HEK293 (cell line): ENCODE measurements around the gene ST6GALNAC1.
A peak's percentile ranks its signal among the peaks of the same experiment; 100 is the strongest.
"Not testable (repeated sequence)": the region's sequence is repeated elsewhere in the genome, so short reads cannot be mapped to it uniquely, and the experiment has no call there.

ENCODE experiments used
- CTCF ChIA-PET: fragments of 350-600 bp; formaldehyde crosslinking; extraction: SDS; loops from one replicate; lab custom pipeline; 2021; ENCODE audit warnings: antibody characterized with exemption; lab: Yijun Ruan, JAX
- POLR2A ChIA-PET: fragments of 300-600 bp; formaldehyde crosslinking; extraction: SDS; loops from one replicate; lab custom pipeline; 2020; ENCODE audit warnings: antibody characterized with exemption, inconsistent platforms; lab: Yijun Ruan, JAX
- H3K27ac ChIP-seq: fragments of 200-500 bp; sonication (Bioruptor generic); 2 replicates; pipeline ENCODE4 v1.5.1; 2014; ENCODE audit warnings: low read depth, low read length, control low read depth, inconsistent platforms; ENCODE audit errors: extremely low read depth
- H3K36me3 ChIP-seq, 2 experiments: fragments of 200-500 bp in 1 of 2; sonication (Bioruptor generic) in 1 of 2; 1 replicate in 1 of 2; 2 replicates in 1 of 2; pipeline ENCODE4 v1.5.1; 2014 to 2017; ENCODE audit warnings: inconsistent platforms in 2 of 2, low read length in 2 of 2; ENCODE audit not compliant: control insufficient read depth in 2 of 2, insufficient read depth in 1 of 2
- H3K4me1 ChIP-seq: fragments of 200-500 bp; sonication (Bioruptor generic); 2 replicates; pipeline ENCODE4 v1.5.1; 2014; ENCODE audit warnings: mild to moderate bottlenecking, low read length, inconsistent platforms; ENCODE audit not compliant: control insufficient read depth, insufficient read depth
- H3K4me3 ChIP-seq: 2 replicates; pipeline ENCODE4 v1.5.1; 2011; ENCODE audit warnings: low read depth, mild to moderate bottlenecking, control low read depth, low read length, moderate library complexity
- H3K9me3 ChIP-seq: fragments of 200-500 bp; sonication (Bioruptor generic); 2 replicates; pipeline ENCODE4 v1.5.1; 2014; ENCODE audit warnings: low read depth, low read length, inconsistent platforms; ENCODE audit not compliant: control insufficient read depth, insufficient read depth
- HOXA7 ChIP-seq: sonication (generic); formaldehyde crosslinking; IDR thresholded peaks from 2 replicates; pipeline ENCODE4 v1.8.1; 2022; ENCODE audit warnings: missing genetic modification reagents, borderline replicate concordance
- KLF1 ChIP-seq: fragments of 450-650 bp; formaldehyde crosslinking; IDR thresholded peaks from 2 replicates; pipeline ENCODE4 v1.5.1; 2016; ENCODE audit warnings: missing biosample characterization, missing genetic modification characterization
- OSR2 ChIP-seq: fragments of 450-650 bp; formaldehyde crosslinking; IDR thresholded peaks from 2 replicates; pipeline ENCODE4 v1.5.1; 2016; ENCODE audit warnings: missing biosample characterization, missing genetic modification characterization
- SETDB1 ChIP-seq: IDR thresholded peaks from one replicate; pipeline ENCODE4 v1.6.1; 2017; ENCODE audit warnings: mild to moderate bottlenecking, low read length, moderate library complexity, mixed read lengths; ENCODE audit not compliant: insufficient read length
- TCF7L2 ChIP-seq: IDR thresholded peaks from 2 replicates; pipeline ENCODE4 v1.6.1; 2011; ENCODE audit warnings: low read depth, mild to moderate bottlenecking, inconsistent platforms, low read length, moderate library complexity, borderline replicate concordance
- ZBTB10 ChIP-seq: fragments of 450-650 bp; formaldehyde crosslinking; IDR thresholded peaks from 2 replicates; pipeline ENCODE4 v1.5.1; 2016; ENCODE audit warnings: missing biosample characterization, missing genetic modification characterization
- ZBTB17 ChIP-seq: fragments of 450-650 bp; formaldehyde crosslinking; IDR thresholded peaks from 2 replicates; pipeline ENCODE4 v1.5.1; 2016; ENCODE audit warnings: missing biosample characterization, missing genetic modification characterization
- ZNF140 ChIP-seq: fragments of 450-650 bp; formaldehyde crosslinking; IDR thresholded peaks from 2 replicates; pipeline ENCODE4 v1.5.1; 2016; ENCODE audit warnings: missing biosample characterization, missing genetic modification characterization
- ZNF24 ChIP-seq: fragments of 450-650 bp; formaldehyde crosslinking; IDR thresholded peaks from 2 replicates; pipeline ENCODE4 v1.5.1; 2016; ENCODE audit warnings: missing biosample characterization, missing genetic modification characterization
- ZNF302 ChIP-seq: fragments of 450-650 bp; formaldehyde crosslinking; IDR thresholded peaks from 2 replicates; pipeline ENCODE4 v1.5.1; 2016; ENCODE audit warnings: missing biosample characterization, missing genetic modification characterization, low read depth
- ZNF354C ChIP-seq: fragments of 450-650 bp; formaldehyde crosslinking; IDR thresholded peaks from 2 replicates; pipeline ENCODE4 v1.5.1; 2016; ENCODE audit warnings: missing biosample characterization, missing genetic modification characterization, low read depth, borderline replicate concordance
- ZNF544 ChIP-seq: fragments of 450-650 bp; formaldehyde crosslinking; IDR thresholded peaks from 2 replicates; pipeline ENCODE4 v1.5.0; 2017; ENCODE audit warnings: missing biosample characterization, missing genetic modification characterization
- ZNF585B ChIP-seq: fragments of 450-650 bp; formaldehyde crosslinking; IDR thresholded peaks from 2 replicates; pipeline ENCODE4 v1.5.1; 2016; ENCODE audit warnings: missing biosample characterization, missing genetic modification characterization
- ZNF621 ChIP-seq: fragments of 450-650 bp; formaldehyde crosslinking; IDR thresholded peaks from 2 replicates; pipeline ENCODE4 v1.5.1; 2017; ENCODE audit warnings: missing biosample characterization, missing genetic modification characterization
- ZNF76 ChIP-seq: fragments of 450-650 bp; formaldehyde crosslinking; IDR thresholded peaks from 2 replicates; pipeline ENCODE4; 2016; ENCODE audit warnings: low read depth, missing biosample characterization, missing genetic modification characterization, borderline replicate concordance
- ZNF776 ChIP-seq: fragments of 450-650 bp; formaldehyde crosslinking; IDR thresholded peaks from 2 replicates; pipeline ENCODE4 v1.5.0; 2017; ENCODE audit warnings: missing biosample characterization, missing genetic modification characterization, borderline replicate concordance
- ZNF830 ChIP-seq: fragments of 450-650 bp; IDR thresholded peaks from 2 replicates; pipeline ENCODE4 v1.5.0; 2018; ENCODE audit warnings: missing biosample characterization, missing genetic modification characterization, low read depth, mild to moderate bottlenecking, moderate library complexity
- TF ChIP-seq, protein P1 (sequence below): fragments of 450-650 bp; formaldehyde crosslinking; IDR thresholded peaks from 2 replicates; pipeline ENCODE4 v1.5.1; 2016; ENCODE audit warnings: missing biosample characterization, missing genetic modification characterization
- TF ChIP-seq, protein P2 (sequence below): fragments of 450-650 bp; formaldehyde crosslinking; conservative IDR thresholded peaks from 2 replicates; pipeline ENCODE4 v1.5.1; 2016; ENCODE audit warnings: low read depth, missing biosample characterization, missing genetic modification characterization

Gene ST6GALNAC1

DNA sequence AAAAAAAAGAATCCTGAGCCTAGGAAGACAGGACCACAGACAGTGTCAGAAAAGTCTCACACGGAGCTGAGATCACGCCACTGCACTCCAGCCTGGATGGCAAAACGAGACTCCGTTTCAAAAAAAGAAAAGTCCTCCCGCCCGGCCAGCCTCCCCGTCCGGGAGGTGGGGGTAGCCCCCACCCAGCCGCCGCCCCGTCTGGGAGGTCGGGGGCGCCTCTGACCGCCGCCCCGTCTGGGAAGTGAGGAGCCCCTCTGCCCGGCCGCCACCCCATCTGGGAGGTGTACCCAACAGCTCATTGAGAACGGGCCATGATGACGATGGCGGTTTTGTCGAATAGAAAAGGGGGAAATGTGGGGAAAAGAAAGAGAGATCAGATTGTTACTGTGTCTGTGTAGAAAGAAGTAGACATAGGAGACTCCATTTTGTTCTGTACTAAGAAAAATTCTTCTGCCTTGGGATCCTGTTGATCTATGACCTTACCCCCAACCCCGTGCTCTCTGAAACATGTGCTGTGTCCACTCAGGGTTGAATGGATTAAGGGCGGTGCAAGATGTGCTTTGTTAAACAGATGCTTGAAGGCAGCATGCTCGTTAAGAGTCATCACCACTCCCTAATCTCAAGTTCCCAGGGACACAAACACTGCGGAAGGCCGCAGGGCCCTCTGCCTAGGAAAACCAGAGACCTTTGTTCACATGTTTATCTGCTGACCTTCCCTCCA, 6.9 kb downstream of the ST6GALNAC1 start:
- H3K4me1 ChIP-seq, result peaks cover 15% of the 10 kb centered on the region
- H3K27ac ChIP-seq, H3K36me3 ChIP-seq, H3K9me3 ChIP-seq, POLR2A ChIA-PET, H3K4me3 ChIP-seq: not testable (repeated sequence)
- peak; percentile 83 for TF ChIP-seq KLF1 (tag by site-specific recombination)
- CTCF ChIA-PET, result interaction anchor here (1.2 to 3.5 kb wide), 2 partner anchors 12 to 113 kb away, joined by 4 to 21 read pairs; no protein-coding TSS in a partner anchor

DNA sequence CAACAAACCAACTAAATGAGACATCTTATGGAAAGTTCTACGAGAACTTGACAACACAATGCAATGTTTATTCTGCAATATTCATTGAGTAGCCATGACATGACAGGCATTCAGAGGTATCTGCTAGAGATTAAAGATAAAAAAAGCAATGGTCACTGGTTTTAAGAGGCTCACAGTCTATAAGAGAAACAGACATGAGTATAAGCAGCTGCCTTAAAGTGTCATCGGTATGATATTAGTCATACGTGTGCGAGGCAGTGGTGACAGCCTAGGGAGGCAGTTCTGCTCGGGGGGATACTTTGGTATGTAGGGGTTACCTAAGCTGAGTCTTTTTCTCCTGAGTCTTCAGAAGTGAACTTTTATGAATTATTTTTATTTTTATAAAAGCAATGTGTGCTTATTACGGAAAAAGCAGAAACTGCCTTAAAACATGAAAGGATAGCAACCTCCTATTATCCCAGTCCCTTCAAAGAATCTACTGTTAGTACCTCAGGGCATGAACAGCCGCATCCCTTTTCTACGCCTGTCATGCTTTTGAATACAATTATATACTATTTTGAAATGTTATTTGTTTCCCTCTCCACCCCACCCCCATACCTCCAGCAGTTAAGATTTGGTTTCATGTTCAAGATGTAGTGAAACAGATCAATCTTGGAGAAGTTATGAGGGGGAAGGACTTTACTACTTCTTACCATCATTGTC, 7.7 kb downstream of the ST6GALNAC1 start:
- Histone ChIP-seq H3K4me1 (peaks cover 8% of the 10 kb centered on the region), H3K9me3 (no peaks in the 10 kb centered on the region), H3K27ac (no peak overlapping the region), H3K36me3 (no peaks in the 10 kb centered on the region), H3K4me3 (no peak overlapping the region)
- CTCF ChIA-PET, result interaction anchor here (1.2 to 3.5 kb wide), 2 partner anchors 12 to 113 kb away, joined by 4 to 29 read pairs; no protein-coding TSS in a partner anchor
- no peak for TF ChIP-seq ZNF354C (tag by site-specific recombination)
- TF ChIP-seq SETDB1, result no peak
- no peak for TF ChIP-seq ZNF585B (tag by site-specific recombination)
- POLR2A ChIA-PET, result no interaction called here

DNA sequence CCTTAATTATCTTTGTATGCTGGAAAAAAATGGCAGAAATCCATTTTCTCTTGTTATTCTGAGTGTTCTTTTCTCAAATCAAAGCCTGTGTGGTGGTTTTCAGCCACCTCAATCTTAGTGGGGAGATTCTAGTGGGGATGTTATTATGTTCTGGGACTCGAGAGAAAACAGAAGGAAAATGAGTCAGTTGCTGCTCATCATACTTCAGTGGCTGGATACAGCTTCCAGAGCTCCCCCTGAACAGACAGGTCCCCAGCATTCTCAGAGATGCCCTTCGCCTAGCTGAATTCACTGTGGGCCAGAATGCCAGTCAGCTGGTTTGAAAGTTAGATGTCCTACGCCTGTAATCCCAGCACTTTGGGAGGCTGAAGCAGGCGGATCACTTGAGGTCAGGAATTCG, 8.5 kb downstream of the ST6GALNAC1 start:
- H3K36me3 ChIP-seq, result no peaks in the 10 kb centered on the region
- no peaks in the 10 kb centered on the region for H3K9me3 ChIP-seq
- H3K27ac ChIP-seq, result no peak overlapping the region
- TF ChIP-seq TCF7L2 (no peak), SETDB1 (no peak), ZNF140 (tag by site-specific recombination) (no peak), ZNF621 (tag by site-specific recombination) (no peak), ZNF302 (tag by site-specific recombination) (no peak), ZBTB17 (no peak), HOXA7 (no peak), ZNF776 (tag by site-specific recombination) (no peak), OSR2 (no peak), ZNF24 (no peak), ZNF544 (tag by site-specific recombination) (no peak), ZNF830 (tag by site-specific recombination) (no peak), ZNF76 (tag by site-specific recombination) (no peak), ZBTB10 (tag by site-specific recombination) (no peak)
- TF ChIP-seq, protein P1, sequence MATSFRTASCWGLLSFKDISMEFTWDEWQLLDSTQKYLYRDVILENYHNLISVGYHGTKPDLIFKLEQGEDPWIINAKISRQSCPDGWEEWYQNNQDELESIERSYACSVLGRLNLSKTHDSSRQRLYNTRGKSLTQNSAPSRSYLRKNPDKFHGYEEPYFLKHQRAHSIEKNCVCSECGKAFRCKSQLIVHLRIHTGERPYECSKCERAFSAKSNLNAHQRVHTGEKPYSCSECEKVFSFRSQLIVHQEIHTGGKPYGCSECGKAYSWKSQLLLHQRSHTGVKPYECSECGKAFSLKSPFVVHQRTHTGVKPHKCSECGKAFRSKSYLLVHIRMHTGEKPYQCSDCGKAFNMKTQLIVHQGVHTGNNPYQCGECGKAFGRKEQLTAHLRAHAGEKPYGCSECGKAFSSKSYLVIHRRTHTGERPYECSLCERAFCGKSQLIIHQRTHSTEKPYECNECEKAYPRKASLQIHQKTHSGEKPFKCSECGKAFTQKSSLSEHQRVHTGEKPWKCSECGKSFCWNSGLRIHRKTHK (tag by site-specific recombination), result no peak
- TF ChIP-seq, protein P2, sequence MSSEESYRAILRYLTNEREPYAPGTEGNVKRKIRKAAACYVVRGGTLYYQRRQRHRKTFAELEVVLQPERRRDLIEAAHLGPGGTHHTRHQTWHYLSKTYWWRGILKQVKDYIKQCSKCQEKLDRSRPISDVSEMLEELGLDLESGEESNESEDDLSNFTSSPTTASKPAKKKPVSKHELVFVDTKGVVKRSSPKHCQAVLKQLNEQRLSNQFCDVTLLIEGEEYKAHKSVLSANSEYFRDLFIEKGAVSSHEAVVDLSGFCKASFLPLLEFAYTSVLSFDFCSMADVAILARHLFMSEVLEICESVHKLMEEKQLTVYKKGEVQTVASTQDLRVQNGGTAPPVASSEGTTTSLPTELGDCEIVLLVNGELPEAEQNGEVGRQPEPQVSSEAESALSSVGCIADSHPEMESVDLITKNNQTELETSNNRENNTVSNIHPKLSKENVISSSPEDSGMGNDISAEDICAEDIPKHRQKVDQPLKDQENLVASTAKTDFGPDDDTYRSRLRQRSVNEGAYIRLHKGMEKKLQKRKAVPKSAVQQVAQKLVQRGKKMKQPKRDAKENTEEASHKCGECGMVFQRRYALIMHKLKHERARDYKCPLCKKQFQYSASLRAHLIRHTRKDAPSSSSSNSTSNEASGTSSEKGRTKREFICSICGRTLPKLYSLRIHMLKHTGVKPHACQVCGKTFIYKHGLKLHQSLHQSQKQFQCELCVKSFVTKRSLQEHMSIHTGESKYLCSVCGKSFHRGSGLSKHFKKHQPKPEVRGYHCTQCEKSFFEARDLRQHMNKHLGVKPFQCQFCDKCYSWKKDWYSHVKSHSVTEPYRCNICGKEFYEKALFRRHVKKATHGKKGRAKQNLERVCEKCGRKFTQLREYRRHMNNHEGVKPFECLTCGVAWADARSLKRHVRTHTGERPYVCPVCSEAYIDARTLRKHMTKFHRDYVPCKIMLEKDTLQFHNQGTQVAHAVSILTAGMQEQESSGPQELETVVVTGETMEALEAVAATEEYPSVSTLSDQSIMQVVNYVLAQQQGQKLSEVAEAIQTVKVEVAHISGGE (tag by site-specific recombination), result no peak
- H3K4me1 ChIP-seq, result peaks cover 2% of the 10 kb centered on the region
- no peak overlapping the region for H3K4me3 ChIP-seq
- ChIA-PET CTCF (interaction anchor here (1.2 to 3.5 kb wide), 2 partner anchors 11 to 79 kb away, joined by 3 to 29 read pairs; no protein-coding TSS in a partner anchor), POLR2A (no interaction called here)
